CD4-positive, alpha-beta T cell treated with Interferon alpha-2 for 1 hour (primary cell): ENCODE measurements around the gene GDNF.
"Not testable (repeated sequence)": the region's sequence is repeated elsewhere in the genome, so short reads cannot be mapped to it uniquely, and the experiment has no call there.

Experiments used
- DNase-seq, 2 donors: peaks; one replicate each; pipeline ENCODE4 v3.0.0-alpha.2; 2020 to 2022

GDNF gene

DNA sequence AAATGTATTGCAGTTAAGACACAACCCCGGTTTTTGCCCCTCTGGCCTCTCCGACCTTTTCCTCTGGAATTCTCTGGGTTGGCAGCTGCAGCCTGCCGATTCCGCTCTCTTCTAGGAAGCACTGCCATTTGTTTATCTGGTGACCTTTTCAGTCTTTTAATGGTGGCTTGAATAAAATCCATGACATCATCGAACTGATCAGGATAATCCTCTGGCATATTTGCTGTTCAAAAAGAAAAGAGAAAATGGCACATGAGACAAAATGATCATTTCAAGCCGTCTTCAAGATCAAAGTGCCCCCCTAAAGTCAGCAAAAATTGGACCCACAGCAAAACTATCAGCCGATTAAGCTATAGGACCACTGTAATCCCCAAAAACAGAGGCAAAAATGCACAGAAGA, 23.9 kb downstream of the GDNF start:
- DNase-seq: no peak

DNA sequence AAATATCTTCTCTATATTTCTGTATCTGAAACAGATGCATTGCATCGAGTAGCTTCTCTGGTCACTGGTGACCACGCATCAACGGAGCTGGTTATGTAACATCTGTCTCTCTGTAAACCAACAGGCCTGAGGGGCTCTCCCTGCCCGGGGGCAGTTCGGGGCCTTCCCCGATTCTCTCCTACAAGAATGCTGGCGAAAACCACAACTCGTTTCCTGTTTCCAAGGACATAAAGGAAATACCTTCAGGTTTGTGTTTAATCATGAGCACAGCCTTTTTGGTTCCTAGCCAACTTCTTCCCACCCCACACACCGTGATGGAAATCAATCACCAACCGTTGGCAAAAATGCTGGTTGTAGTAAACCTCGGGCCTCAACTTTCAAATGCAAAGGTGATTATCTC, 25.1 kb downstream of the GDNF start:
- no peak for DNase-seq

DNA sequence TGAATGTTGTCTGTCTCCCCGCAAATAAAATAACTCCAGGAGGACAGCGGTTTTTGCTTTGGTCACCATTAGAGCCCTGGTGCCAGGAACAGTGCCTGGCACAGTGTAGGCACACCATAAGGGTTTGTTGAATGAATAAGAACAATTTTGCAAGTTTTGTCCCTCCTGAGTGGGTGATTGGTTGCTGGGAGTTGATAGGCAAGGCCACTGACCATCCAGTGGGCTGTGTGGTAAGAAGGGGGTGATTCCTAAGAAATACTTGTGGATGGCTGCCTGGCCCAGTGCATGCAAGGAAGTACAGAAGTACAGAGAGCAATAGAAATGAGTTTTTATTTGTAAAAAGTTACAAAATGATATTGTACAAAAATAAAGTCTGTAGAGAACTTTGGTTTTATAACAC, 27.5 kb downstream of the GDNF start:
- no peak for DNase-seq

DNA sequence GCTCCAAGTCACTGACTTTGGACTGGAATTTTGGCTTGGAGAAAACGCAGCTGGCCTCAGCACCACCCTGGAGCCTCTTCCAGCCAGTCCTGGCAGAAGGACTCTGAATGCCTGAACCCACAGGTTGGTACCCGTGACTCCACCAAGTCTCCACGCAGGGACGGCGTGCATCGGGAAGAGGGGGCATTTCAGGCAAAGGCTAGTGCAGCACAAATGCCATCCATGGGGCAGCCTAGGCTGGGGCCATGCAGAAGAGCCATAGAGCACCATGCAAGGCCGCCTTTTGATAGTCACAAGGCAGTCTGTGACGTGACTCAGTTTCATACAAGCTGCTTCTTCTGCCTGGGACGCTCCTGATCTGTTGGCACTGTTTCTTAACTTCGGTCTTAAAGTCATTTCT, 28.0 kb downstream of the GDNF start:
- no peak for DNase-seq

DNA sequence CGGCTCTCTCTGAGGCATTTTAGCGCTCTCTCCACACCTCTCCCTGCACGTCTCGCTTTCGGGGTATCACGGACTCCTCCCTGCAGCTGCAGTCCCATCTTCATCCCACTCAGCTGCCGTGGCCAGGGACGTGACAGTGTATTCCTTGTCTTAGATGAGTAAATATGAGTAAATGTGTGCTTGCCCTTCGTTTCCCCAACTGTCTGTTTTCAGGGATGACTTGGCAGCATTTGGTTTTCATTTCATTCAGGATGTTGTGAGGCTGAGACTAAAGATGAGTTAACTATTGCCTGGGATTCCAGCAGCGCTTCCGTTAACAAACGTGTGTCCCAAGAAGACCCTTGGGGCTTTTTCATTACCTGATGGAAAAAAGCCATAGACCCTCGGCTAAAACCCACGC, 29.5 kb downstream of the GDNF start:
- no peak for DNase-seq

DNA sequence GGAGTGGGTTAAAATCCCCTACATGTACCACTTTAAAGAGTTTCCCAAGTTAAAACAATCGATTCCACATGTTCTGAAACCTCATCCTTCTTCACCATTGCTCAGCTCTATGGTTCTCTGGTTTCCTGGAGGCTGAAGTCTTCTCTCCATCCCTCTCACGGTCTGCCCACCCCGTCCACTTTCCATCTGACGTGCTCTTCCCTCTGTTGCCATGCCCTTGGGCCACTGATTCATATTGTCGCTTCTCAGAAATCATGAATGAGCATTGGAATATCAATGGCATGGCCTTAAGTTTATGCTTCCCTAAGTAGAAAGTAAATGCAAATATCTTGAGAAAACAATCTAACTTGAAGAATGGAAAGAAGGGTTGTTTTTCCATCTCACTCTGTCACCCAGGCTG, 30.9 kb downstream of the GDNF start:
- no peak for DNase-seq

DNA sequence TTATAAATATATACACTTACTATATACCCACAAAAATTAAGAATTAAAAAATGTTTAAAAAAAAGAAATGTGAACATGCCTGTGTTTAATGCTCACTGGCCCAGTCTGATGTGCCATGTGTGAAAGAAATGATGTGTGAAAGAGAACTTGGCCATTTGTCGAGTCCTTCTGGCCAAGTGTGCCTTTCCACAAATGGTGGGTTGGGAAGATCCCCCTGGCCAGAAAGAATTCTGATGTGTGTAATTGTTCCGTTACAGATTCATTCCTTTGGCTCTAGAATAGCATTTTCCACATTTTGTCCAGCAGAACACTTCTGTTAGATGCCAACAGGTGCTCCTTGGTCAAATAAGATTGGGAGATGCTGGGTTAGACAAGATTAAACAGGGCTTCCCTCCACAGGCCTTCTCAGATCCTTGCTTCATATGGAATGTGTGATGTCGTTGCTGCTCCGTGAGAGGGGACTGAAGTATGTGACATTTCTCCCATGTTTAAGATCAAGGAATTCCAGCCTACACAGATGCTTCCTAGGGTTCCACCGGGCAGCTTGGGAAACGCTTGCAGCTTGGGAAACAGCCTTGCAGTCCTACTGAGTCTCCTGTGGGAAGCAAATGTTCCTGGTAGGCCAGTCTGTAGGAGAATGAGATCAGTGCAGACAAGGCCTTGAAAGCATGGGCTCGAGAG, 32.1 kb downstream of the GDNF start:
- DNase-seq: no peak

DNA sequence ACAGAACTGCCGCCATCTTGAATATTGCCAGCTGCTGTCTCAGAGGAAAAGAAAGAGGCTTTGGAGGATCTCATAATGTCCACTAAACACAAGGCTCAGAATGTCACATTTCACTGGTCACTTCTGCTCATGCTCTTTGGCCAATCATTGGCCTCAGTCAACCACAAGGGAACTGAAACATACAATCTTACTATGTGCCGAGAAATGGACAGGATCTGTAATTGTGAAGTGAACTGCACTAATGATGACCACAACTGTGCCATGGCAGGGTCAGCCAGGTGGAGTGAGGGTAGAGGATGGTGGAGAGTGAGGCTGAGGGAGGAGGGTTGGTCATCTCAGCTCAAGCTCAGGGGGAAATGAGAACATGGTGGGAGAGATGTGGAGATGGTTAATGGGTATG, 32.8 kb downstream of the GDNF start:
- DNase-seq: no peak

DNA sequence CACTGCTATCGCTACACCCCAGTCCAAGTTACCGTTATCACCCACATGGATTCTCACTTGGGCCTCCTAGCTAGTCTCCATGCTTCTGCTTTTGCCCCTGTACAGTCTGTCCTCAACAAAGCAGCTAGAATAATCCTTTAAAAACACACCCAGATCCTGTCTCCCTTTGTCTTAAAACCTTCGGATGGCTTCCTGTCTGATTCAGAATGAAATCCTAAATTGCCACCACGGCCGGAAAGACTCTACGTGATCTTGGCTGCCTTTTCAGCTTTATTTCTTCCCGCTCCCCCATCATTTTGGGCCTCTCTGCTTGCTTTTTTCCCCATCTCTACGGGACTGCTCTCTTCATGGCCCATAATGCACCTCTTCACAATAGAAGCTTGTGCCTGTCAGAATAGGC, 33.4 kb downstream of the GDNF start:
- no peak for DNase-seq

DNA sequence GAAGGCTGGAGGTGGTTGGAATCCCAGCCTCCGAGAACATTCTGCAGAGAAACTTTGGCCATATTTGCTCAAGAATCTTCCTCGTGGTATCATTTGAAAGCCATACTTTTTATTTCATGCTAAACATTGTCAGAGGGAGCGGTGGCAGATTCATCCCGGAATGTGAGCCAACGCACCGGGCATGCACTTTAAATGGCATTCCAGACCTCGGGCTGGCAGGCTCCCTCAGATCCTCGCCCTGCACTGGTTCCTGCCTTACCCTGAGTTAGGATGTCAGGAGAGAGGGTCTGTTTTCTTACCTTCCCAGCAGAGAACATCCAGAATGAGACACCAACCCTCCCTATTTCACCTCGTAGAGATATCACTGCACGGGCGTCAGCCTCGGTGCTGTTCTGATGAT, 33.8 kb downstream of the GDNF start:
- no peak for DNase-seq

DNA sequence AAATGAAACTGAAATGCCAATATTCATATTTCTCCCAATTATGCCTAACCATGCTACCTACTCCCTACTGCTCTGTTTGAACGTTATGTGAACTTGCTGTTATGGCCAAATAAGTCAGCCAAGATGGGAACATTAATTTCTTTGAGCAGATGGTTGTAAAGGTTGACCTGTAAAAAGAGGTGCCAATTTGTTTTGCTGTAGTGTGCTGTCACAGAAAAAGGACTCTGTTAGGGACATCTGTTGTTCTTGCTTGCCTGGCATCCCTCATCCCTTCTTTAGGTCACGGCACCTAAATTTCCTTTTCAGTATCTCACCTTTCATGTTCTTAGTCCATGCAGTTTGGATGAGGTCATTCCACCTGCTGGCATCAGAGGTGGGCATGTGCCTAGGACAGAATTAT, 35.4 kb downstream of the GDNF start:
- DNase-seq: no peak

DNA sequence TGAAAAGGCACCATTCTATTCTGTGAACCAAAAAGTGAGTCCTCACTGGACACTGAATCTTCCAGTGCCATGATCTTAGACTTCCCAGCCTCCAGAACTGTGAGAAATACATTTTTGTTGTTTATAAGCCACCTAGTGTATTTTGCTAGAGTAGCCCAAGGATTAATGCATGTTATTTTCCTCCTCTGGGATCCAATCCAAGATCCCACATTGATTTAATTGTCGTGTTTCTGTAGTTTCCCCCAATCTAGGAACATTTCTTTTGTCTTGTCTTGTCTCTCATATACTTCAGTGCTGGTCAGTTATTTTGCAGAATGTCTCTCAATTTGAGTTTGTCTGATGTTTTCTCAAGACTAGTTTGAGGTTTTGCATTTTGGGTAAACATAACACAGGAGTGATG, 36.4 kb downstream of the GDNF start:
- DNase-seq: no peak

DNA sequence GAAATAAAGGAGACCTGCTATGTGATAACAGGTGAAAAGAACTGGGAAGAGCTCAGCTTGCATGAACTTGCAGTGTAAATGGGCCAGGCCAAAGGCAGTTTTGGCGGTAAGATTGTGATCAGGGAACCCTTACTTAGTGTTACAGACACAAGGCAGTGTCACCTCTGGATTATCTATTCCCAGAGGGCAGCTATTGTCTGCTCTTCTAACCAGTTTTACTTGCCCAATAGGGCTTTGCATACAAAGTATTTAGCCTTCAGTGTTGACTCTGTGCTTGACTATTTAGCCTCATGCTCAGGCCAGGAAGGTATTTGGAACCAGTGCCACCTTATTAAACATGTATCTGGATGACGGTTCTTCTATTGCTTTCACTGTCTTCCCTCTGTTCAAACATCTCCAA, 38.3 kb downstream of the GDNF start:
- no peak for DNase-seq

DNA sequence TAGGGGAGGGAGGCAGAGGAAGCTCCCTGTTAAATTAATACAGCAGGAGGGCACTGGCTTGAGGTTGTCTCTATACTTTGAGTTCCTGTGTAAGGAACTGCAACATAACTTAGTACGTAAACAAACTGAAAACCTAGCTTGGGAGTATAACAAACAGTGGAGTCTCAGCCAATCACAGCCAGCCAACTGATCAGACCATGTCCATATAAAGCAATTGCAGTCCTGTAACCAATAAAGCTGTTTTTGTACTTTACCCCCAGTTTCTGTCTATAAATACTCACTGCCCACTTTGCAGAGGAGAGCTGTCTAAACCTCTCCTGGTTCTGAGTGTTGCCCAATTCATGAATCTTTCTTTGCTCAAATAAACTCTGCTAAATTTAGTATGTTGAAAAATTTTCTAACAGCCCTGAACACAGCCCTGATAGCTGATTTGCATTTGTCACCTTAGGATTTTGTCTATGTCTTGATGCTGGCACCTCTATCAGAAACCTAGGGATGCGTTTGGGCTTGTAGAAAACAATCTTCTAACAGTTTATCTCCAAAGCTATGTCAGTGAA, 39.9 kb downstream of the GDNF start:
- DNase-seq: no peak

DNA sequence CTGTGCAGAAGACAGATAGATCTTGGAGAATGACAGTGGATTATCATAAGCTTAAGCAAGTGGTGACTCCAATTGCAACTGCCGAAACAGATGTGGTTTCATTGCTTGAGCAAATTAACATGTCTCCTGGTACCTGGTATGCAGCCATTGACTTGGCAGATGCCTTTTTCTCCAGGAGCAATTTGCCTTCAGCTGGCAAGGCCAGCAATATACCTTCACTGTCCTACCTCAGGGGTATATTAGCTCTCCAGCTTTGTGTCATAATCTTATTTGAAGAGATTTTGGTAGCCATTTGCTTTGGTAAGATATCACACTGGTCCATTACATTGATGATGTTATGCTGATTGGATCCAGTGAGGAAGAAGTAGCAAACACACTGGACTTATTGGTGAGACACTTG, 43.4 kb downstream of the GDNF start:
- not testable (repeated sequence) for DNase-seq

DNA sequence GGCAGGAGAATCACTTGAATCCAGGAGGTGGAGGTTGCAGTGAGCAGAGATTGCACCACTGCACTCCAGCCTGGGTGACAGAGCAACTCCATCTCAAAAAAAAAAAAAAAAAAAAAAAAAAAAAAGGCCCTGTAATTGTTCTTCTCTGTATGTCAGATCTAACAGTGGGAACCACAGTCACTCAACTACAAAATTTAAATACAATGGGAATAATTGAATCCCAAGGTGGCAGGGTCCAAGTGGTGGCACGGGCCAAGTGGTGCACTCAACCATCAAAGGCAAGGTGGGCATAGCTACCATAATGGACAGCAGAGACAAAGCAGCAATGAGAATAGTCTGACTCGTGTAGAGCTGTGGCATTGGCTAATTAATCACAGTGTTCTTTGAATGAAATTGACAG, 44.5 kb downstream of the GDNF start:
- not testable (repeated sequence) for DNase-seq

DNA sequence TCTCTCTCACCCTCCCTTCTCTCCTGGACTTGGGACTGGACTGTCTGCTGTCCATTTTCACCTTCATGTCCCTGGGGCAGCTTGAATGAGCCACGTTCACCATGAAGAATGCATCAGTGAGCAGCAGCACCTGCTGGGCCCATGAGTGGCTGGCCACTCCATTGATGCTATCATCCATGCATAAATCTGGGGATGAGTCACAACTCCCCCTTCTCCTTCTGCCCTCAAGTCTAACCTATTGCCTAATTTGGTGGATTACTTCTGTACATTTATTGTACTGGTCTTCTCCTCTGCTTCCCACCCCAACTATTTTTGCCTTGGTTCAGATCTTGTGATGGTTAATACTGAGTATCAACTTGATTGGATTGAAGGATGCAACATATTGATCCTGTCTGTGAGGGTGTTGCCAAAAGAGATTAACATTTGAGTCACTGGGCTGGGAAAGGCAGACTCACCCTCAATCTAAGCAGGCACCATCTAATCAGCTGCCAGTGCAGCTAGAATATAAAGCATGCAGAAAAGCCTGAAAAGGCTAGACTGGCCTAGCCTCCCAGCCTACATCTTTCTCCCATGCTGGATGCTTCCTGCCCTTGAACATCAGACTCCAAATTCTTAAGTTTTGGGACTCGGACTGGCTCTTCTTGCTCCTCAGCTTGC, 46.7 kb downstream of the GDNF start:
- no peak for DNase-seq

DNA sequence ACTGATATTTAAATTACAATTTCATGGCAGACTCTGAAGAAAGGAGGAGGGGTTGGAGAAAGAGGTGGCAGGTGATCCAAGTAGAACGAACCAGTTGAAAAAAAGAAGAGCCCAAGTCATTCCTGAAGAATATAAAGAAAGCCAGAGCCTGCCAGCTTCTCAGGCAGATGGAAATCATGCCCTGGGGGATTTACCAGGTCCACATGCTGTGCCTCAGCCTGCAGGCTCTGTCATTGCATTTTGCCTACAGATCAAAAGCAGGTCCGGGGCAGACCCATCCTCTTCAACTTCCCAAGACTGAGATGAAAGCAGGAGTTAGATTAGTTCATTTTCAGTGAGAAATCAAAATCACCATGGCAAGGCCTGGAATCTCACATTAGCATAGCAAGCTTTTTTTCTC, 48.5 kb downstream of the GDNF start:
- no peak for DNase-seq

DNA sequence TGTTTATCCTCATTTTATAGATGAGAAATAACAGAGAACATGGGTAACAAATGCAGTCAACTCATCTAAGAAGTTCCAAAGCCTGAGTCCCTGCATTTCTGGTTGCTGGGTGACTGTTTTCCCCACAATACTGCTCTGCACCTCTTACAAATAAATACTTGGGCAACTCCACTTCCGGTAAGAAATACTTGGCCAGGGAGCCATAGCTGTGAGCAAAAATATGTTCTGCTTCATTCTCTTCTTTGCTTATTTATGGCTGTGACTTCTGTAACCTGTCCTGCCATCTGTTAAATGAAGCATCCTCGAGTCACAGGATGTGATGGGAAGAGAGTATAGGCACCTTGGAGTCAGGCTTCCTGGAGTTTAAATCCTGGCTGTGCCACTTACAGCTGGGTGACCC, 49.9 kb downstream of the GDNF start:
- DNase-seq: no peak

DNA sequence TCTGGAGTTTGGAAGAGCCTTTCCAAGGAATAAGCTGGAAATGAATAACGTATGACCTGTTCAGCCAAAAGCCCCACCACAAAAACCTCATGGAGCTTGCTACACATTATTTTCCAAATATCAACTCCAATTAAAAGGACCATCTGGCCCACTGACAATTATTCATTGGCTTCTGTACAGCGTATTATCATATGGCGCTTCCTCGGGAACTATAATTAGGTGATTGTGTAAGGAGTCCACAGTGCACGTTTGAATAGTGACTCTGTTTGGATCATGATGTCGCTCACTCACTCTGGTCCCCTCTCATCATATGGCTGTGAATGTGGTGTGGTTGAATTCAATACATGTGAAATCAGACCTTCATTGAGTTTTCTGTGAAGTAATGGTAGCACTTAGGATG, 52.1 kb downstream of the GDNF start:
- no peak for DNase-seq

DNA sequence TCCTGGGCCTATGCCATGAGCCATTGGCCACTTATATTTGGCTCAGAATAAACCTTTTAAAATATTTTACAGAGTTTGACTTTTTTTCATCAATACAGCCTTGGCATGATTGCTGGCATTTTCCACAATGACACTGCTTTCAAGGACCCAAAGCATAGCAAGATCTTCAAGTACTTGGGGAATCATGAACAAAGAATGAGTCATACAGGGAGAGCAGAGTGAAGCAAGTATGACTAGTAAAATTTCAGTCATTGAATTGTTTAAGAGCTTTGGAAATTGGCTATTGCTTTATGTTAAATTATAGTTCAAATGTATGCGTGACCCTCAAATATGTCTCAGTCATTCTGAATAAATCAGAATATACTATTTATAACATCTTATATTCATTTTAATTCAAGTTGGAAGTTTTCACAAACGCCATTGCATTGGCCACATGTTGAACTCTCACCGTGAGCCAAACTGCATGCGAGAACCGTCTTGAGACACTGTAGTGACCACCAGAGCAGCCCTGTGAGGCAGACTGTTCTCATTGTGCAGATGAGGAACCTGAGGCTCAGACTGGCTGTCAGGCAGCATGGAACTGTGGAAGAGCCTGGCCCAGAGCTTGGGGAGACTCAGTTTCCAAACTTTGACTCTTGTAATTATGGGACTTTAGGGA, 52.9 kb downstream of the GDNF start:
- no peak for DNase-seq

DNA sequence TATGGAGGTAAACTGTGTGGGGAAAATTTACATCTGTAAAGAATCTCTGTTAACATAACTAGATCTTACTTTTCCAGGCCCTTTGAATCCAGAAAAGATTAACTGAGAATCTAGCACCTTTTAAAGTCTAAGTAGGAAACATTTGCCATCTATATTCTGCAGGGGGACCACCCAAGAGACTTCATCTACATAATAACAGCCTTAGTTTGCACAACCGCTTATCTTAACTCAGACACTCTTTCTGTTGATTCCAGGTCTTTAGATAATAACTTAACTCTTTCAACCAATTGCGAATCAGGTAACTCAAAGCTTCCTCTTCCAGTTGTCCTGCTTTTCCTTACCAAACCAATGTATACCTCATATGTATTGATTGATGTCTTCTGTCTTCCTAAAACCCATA, 53.4 kb downstream of the GDNF start:
- no peak for DNase-seq

DNA sequence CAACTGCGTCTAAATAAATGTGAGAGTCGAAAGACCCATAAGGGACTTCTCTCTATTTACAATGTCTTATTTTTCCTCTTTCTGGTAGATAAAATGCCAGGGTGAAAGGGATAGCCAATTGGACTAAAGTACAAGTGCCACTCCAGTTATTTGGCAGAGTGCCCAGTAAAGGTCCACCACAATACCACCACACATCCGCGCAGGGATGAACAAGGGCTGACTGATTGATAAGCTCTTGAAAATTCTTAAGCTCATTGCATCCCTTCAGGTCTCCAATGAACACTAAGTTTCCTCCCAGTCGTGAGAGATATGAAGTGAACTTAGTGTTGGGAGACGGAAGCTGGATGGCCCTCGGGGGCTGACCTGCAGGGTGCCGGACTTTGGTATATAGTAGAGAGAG, 58.4 kb downstream of the GDNF start:
- DNase-seq: not testable (repeated sequence)

DNA sequence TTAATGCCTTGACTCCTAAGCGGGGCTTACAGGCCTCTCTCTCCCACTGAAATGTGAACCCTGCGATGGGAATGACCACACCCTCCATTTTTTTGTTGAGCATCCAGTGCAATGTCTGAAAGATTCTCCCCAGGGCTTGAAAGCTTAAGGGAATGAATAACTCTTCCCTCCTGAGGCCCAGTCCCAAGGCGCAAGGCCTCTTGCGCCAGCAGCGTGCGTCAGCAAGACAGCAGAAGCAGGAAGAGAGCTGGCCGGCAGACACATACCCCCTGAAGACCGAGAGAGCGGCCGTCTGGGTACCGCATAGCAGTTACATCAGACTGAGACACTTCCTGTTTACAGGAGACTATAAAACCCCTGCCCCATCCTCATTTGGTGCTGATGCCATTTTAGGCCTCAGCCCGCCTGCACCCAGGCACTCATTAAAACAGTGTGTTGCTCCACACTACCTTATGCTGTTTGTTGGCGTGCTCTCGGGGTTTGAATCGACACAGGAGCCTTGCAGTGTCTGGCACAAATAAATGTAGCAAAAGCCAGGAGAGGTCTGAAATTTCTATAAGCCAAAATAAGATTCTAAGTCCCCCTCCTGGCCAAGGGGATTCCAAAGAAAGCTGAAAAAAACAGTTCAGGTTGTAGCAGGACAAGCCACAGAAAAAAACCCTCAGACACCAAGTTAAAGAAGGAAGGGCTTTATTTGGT, 62.3 kb downstream of the GDNF start:
- DNase-seq: no peak
